GM21423 (cell line): ENCODE results near the gene PRPH.
"Not testable (repeated sequence)": the region's sequence is repeated elsewhere in the genome, so short reads cannot be mapped to it uniquely, and the experiment has no call there.

ENCODE experiments used
- ATAC-seq: cut with Tn5 transposase; IDR thresholded peaks from one replicate; pipeline ENCODE4 v1.9.1; 2021; ENCODE audit warnings: mild to moderate bottlenecking, moderate library complexity; ENCODE audit not compliant: unreplicated experiment

The PRPH gene

GRCh38 chr12:49298160-49298559, 3.2 kb downstream of the PRPH start:
- ATAC-seq, result no peak

GRCh38 chr12:49301760-49302159, 6.8 kb downstream of the PRPH start:
- no peak for ATAC-seq

GRCh38 chr12:49304161-49304560, 9.2 kb downstream of the PRPH start:
- no peak for ATAC-seq

- no peak for ATAC-seq
These were observed 11.0 kb downstream of the PRPH start for GRCh38 chr12:49305762-49306510.

- ATAC-seq, result no peak
These were observed 14.4 kb downstream of the PRPH start for GRCh38 chr12:49309386-49309785.

- ATAC-seq, result not testable (repeated sequence)
These were observed 15.6 kb downstream of the PRPH start for GRCh38 chr12:49310451-49311000.

- ATAC-seq, result no peak
These were observed 19.9 kb downstream of the PRPH start for GRCh38 chr12:49314811-49315210.

GRCh38 chr12:49317118-49317517, 22.2 kb downstream of the PRPH start:
- not testable (repeated sequence) for ATAC-seq

GRCh38 chr12:49320411-49321103, 25.6 kb downstream of the PRPH start:
- ATAC-seq, result not testable (repeated sequence)

GRCh38 chr12:49322367-49322707, 27.4 kb downstream of the PRPH start:
- ATAC-seq, result no peak

GRCh38 chr12:49322708-49323523, 28.0 kb downstream of the PRPH start, which contains the start of gene TROAP:
Gene TROAP (plus strand): TSS chr12:49323255. CDS start chr12:49323609, 354 bp downstream.
- peak; percentile 98 for ATAC-seq

GRCh38 chr12:49323524-49324097, 28.7 kb downstream of the PRPH start:
- no peak for ATAC-seq

GRCh38 chr12:49325606-49326005, 30.7 kb downstream of the PRPH start:
- no peak for ATAC-seq

GRCh38 chr12:49327368-49327767, 32.4 kb downstream of the PRPH start:
- no peak for ATAC-seq

GRCh38 chr12:49327887-49328286, 32.9 kb downstream of the PRPH start:
- no peak for ATAC-seq

GRCh38 chr12:49328816-49329215, 33.9 kb downstream of the PRPH start:
- no peak for ATAC-seq

- no peak for ATAC-seq
These were observed 35.2 kb downstream of the PRPH start for GRCh38 chr12:49330032-49330619.

GRCh38 chr12:49330631-49331379, 35.9 kb downstream of the PRPH start:
- no peak for ATAC-seq

- ATAC-seq, result no peak
These were observed 36.7 kb downstream of the PRPH start for GRCh38 chr12:49331380-49332222.
